HUDEP-2 (cell line): Measurements from ENCODE around the gene ZNF576.
"Not testable (repeated sequence)": the region's sequence is repeated elsewhere in the genome, so short reads cannot be mapped to it uniquely, and the experiment has no call there.

Experiments used
- DNase-seq, 76 experiments: peaks; one replicate each; lab custom pipeline; 2025; ENCODE audit not compliant: unreplicated experiment in 76 of 76; lab: John Stamatoyannopoulos, UW

Gene ZNF576

DNA sequence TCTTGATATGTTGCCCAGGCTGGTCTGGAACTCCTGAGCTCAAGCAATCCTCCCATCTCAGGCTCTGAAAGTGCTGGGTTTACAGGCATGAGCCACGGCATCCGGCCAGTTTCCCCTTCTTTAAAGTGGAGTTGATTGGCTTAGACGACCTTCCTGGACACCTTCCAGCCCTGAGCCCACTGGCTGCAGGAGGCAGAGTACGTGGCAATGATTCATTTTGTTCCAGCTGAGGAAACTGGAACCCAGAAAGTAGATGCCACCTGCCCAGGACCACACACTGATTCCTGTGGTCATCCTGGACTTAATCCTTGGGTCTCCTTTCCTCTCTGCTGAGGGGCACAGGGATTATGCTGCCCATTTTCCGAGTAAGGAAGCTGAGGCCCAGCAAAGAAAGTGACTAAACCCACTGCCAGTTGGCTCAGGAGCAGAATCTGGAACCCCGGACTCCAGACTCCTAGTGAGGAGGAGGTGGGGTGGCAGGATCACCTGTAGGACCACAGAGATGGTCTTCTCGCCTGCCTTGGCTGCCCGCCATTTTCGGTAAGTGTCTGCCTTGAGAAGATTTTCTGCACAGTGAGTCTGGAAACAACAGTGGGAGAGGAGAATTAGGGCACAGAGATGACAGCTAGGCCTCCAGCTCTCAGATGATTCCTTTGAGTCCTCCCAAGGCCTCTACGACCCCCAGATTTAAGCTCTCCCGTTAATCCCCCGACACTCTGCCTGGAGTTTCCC lies 21.8 kb upstream of the ZNF576 start:
- peak in 3 of 76 experiments; percentile 24 to 40 (median 26) for DNase-seq

DNA sequence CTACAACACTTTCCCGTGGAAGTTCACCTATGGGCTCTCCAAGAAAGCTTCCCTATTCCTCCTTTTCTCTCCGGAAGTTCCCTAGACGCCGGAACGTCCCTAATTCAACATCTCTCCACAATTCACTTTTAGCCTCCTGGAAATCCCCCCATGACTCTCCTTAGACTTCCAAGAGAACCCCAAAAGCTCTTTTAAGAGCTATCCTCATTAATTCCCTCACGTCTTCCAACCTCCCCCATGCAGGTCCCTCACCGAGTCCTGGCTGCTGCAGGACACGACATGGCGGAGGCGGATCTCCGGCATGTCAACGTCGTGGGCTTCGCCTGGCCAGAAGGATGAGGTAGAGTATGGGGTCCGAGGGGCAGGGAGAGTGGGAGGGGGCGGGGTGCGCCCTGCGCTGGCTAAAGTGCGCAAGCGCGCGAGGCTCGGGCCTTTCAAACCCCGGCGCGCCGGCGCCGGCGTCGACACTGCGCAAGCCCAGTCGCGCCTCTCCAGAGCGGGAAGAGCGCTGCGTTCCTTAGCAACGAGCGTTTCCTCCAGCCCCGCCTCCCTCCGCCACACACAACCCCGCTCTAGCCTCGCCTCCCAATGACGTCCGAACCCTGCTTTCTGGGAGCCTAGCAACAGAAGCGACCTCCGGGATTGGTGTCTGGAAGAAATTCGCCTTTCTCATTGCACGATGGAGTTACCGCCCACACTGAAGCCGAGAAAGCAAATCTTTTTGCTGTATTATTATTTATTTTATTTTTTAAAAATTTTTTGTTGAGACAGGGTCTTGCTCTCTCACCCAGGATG lies 21.0 kb upstream of the ZNF576 start, which contains the start of the genes PINLYP and XRCC1:
TSS of gene PINLYP (plus strand) at position 646 of the 795 bp plus-strand sequence. CDS start 1,391 bp downstream, outside the sequence.
TSS of gene XRCC1 (minus strand) at position 372 of the 795 bp plus-strand sequence. CDS start at position 303, 69 bp downstream.
- DNase-seq, result peak; percentile 57 to 99 (median 98)

DNA sequence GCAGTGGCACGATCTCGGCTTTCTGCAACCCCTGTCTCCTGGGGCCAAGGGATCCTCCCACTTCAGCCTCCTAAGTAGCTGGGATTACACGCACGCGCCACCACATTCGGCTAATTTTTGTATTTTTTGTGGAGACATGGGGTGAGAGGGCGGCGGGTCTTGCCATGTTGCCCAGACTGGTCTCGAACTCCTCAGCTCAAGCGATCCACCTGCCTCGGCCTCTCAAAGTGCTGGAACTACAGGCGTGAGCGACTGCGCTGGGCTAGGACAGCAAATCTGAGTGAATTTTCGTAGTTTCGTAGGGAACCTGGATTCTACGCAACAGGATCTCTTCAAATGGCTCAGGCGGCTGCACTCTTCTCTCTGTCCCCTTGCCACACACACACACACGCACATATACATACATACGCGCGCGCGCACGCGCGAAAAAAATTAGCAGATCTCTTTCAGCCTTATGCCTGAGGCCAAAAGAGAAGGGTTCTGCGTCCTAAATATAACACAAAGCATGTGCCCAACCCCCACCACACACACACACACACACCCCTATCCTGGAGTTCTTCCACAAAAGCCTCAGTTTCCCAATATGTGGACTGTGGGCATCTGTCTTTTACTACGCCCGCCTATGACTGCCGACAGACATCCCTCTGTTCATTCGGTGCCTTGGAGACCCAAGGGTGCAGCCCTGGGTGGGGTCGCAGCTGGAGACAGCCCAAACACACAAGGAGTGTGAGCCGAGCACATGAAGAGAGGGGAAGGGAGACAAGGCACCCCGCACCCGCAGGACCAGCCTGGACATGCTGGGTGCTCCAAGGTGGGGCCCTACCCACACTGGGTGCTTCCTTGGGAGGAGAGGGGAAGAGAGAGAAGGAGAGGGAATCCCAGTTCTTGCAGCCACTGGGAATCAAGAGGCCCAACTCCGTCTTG lies 20.2 kb upstream of the ZNF576 start:
- DNase-seq, result no peak

DNA sequence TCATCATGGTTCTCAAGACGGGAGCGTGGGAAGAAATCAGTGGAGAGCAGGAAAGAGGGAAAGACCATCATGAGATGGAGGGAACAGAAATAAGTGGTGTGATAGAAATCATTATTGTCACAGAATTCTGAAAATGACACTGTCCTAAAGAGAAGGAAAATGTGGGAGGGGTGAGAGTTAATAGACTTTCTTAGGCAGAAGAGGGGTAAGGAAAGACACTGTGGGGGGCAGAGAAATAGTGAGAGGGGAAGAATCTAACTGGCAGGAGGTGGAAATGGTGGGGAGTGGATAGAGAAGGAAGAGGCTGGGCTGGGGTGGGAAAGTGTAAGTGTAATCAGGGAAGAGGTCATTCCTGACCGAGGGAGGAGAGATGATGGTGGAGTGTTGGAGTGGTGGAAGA lies 17.6 kb upstream of the ZNF576 start:
- no peak for DNase-seq

DNA sequence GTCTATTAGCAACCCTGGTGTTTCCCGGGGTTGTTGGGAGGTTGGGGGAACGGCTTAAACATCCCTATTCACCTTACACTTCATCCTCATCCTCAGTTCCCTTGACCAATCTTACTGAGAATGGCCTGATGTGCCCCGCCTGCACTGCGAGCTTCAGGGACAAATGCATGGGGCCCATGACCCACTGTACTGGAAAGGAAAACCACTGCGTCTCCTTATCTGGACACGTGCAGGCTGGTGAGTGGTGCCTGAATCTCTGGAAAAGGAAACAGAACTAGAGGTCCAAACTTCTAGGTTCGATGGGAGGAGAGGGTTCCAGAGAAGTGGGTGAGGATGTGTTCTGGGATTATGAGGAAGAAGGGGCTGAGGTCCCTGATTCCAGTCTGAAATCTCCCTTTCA lies 14.9 kb upstream of the ZNF576 start:
- DNase-seq, result no peak

DNA sequence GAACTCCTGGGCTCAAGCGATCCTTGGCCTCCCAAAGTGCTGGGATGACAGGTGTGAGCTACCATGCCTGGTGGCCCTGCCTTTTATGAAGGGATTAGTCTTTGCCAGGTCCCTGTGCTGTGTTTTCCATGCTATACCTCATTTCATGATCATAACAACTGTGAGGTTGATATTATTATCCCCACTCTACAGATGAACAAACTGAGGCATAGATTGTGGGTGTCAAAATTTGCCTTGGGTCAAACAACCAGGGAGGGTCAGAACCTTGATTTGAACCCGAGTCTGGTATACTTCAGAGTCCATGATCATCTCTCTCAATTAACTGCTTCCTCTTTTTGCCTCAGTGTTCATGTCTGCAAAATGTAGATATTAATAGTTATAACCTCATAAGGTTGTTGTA lies 13.9 kb upstream of the ZNF576 start:
- DNase-seq, result no peak

DNA sequence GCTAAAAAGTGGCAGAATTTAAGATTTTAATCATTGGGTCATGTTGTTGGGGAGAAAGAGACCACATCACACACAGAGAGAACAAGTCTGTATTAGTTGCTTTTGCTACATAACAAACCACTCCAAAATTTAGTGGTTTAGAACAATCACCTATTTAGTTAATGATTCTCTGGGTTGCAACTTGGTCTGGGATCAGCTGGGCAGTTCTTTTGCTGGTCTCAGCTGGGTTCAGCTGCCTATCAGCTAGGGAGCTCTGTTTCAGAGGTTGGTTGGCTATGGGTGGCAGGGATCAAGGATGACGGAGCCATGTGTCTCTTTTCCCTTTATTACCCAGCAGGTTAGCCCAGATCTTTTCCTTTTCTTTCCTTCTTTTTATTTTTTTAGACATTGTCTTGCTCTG lies 11.9 kb upstream of the ZNF576 start:
- no peak for DNase-seq

DNA sequence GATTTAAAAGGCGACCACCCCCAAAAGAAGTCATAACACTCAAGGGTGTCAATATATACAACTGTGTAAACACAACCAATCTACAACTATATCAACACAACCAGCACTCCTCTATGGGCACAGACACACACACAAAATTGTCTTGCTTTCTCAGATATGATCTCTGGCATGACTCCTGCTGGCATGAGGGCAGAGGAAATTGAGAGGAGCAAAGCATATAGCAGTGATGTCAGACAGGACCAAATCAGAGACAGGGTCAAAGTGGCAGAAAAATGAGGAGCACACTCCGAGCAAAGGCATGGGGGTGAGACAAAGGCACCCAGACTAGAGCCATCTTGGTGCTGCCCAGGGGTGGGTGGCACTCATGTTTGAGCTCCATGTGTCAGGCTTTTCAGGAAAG lies 10.0 kb upstream of the ZNF576 start:
- peak in 59 of 76 experiments; percentile 13 to 74 (median 47) for DNase-seq

DNA sequence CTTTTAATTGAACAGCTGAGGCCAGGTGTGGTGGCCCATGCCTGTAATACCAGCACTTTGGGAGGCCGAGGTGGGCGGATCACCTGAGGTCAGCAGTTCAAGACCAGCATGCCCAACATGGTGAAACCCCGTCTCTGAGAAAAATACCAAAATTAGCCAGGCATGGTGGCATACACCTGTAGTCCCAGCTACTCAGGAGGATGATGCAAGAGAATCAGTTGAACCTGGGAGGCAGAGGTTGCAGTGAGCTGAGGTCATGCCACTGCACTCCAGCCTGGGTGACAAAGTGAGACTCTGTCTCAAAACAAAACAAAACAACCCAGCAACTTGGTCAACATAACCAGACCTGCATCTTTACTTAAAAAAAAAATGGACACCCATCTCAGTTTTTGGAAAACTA lies 9.4 kb upstream of the ZNF576 start:
- not testable (repeated sequence) for DNase-seq

DNA sequence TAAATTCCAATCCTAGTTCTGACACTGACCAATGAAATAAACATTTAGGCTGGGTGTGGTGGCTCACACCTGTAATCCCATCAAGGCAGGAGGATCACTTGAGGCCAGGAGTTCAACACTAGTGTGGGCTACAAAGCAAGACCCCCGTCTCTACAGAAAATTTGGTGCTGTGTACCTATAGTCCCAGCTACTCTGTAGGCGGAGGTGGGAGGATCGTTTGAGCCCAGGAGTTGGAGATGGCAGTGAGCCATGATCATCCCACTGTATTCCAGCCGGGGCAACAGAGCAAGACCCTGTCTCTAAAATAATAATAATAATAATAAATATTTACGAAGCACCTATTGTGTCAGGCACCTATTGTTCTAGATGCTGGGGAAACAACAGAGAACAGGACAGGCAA lies 7.1 kb upstream of the ZNF576 start:
- DNase-seq, result no peak

DNA sequence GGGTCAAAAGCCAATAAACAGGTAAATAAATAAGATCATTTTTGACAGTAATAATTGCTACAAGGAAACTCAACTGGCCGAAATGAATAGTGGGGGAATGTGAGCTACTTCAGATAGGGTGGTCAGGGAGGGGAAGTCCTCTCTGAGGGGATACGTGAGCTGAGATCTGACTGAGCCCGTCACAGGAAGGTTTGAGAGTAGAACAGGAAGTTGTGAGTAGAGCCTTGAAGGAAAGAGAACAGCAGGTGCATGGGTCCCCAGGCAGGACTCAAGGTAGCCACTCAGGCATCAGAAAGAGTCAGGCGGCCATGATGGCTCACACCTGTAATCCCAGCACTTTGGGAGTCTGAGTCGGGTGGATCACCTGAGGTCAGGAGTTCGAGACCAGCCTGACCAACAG lies 6.7 kb upstream of the ZNF576 start:
- no peak for DNase-seq

DNA sequence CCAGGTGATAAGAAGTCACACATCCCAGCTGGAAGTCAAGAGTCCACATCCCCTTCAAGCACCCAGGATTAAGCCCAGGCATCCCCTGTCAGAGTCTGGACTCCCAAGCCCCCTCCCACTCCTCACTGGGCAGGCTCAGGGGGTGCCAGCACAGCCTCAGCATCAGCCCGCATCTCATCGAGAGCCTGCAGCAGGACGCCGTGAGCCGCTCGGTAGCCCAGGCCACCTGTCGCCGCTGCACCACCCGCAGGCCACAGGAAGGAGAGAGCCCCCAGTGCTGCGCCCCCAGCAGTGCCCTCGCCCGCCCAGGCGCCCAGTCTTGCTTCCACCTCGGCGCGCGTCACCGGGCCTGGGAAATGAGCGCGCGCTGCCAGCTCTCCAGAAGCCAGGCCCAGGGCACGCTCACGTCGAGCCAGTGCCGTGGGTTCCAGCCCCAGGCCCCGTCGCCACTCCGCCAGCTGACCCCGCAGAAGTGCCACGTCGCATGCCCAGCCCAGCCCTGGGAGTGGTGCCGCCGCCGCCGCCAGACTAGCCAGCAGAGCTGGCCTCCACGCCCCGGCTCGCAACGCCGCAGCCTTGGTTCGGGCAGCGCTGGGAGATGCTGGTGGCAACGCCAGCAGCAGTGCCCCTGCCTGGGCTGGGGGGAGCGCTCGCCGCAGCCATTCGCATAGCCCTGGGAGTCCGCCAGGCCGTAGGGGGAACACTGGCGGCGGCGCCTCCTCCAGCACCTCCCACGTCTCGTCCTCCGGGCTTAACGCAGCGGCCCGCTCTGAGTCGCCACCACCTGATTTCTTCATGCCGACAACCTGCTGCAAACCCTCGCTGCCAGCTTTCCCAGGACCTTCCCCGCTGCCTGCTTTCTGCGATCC lies 4.3 kb upstream of the ZNF576 start:
- DNase-seq, result no peak

DNA sequence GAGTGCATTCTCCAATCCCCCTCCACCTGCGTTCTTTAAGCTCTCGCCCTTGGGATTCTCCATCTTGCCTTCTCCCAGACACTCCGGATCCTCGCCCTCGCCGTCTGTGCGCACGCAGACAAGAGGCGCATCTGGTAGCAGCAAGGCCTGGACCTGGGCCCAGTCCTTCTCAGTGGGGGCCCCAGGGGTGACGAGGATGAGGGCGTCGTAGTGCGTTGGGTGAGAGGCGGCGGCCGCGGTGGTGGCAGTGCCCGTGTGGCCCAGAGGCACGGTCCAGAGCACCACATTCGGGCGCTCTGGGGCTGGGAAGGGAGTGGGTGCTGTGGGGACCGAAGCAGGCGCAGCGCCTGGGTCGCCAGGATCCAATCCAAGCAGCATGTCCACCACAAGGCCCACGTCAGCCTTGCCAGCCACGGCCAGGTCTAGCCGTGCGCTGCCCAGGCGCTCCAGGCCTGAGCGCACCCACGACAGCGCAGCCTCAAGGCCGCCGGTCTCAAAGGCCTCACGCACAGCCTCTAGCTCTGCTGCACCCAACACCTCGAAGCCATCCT lies 3.5 kb upstream of the ZNF576 start:
- DNase-seq, result no peak

DNA sequence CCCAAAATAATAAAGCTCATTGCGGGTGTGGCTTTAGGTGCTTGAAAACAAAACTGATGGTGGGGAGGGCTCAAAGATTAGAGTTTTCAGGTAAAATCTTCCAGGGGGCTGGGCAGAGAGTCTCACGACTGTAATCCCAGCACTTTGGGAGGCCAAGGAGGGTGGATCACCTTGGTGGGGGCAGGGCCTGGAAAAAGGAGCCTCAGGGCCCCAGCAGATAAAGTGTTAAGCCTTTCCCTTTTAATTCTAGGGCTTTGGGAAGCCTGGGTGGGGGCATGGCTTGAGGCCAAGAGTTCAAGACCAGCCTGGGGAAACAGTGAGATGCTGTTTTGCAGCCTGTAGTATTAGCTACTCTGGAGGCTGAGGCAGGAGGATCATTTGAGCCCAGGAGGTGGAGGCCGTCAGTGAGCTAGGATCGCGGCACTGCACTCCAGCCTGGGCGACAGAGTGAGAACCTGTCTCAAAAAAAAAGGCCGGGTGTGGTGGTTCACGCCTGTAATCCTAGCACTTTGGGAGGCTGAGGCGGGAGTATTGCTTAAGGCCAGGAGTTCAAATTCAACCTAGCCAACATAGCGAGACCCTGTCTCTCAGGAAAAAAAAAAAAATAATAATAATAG lies 2.2 kb upstream of the ZNF576 start:
- DNase-seq, result no peak

DNA sequence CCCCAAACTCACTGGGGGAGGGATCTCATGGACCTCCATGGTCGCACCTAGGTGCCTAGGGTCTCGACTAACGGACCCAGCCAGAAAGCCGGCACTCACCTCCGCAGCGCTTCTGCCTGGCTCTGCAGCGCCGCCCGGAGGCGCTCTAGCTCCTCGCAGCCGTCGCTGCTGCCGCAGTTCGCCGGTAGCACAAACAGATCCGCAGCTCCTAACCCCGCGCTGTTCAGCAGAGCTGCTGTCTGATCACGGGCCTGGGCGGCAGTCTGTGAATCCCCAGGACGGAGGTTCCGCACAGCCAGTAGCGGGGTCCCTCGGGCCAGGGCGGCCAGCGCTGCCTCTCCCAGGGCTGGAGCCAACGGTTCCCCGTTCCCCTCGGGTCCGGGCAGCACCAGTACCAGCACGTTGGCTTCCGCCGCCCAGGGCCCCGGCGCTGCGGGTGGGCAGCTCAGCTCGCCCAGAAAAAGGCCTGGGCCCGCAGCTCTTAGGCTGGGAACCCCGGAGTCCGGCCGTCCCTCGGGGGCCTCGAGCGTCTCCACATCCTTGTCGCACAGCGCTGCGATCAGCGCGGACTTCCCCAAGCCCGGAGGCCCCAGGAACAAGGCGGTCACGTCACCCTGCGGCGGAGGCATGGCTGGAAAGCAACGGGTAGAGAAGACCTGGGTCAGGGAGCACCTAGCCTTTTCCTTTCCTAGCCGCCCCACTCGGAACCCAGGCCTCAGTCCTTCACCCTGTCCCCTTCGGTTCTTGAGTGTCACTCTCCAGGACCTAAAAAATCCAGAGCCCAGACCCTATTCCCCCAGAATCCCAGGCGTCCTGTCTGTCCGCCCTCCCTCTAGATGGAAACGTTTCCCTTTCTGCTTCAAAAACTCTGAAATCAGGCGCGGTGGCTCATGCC lies 1.4 kb upstream of the ZNF576 start:
- DNase-seq, result peak in 71 of 76 experiments; percentile 16 to 88 (median 63)

DNA sequence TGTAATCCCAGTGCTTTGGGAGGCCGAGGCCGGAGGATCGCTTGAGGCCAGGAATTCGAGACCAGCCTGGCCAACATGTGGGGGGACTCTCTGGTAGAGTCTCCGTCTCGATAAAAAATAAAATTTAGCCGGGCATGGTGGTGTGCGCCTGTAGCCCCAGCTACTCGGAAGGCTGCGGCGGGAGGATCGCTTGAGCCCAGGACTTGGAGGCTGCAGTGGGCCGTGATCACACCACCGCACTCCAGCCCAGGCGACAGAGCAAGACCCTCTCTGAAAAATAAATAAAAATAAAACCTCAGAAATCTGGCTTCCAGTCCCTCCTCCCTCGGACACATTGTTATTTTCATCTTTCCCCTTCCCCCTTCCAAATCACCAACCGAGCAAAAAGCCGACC lies 793 bp upstream of the ZNF576 start:
- peak in 3 of 76 experiments; percentile 18 to 80 (median 47) for DNase-seq

DNA sequence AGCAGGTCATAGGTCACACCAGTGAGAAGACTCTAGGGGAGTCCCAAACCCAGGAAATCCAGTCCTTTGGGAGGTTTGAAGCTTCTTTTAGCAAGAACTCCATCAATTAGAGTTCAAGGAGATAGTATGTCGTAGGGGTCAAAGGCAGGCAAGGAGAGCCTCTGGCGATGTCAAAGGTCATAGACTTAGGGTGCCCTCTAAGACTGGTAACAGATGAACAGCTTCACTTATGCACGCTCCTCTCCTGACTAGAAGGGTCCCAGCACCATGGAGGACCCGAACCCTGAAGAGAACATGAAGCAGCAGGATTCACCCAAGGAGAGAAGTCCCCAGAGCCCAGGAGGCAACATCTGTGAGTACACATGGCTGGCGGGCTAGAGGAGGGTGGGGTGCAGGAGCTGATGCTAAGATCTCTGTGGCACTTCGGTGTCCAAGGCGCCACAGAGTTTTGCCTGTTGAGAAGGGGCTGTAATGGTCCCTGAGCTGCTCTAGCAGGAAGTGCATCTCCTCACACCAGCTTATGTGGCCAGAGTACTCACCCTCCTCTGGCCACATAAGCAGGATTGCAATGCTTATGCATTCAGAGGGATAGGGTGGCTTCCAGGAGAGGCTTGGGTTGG lies 557 bp downstream of the ZNF576 start:
- DNase-seq, result peak in 2 of 76 experiments; percentile 13 to 37

DNA sequence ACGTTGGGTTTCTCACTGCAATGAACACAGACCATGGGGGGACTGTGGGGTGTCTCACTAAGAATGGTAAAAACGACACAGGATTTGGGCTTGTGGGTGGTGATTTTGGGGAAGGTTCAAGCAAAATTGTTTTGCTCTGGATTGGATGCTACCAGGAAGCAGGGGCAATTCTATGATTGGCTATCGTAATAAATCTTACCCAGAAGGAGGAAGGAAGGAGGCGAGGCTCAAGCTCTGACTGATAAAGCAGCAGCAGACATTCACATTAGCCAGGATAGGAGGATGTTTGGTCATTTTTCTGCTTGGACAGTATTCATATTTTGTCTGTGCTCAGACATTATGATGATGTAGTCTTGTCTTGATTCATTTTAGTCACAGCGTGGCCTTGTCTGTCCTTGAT lies 1.5 kb downstream of the ZNF576 start:
- DNase-seq, result no peak
